ENCODE data around the gene CCDC78.

DNA sequence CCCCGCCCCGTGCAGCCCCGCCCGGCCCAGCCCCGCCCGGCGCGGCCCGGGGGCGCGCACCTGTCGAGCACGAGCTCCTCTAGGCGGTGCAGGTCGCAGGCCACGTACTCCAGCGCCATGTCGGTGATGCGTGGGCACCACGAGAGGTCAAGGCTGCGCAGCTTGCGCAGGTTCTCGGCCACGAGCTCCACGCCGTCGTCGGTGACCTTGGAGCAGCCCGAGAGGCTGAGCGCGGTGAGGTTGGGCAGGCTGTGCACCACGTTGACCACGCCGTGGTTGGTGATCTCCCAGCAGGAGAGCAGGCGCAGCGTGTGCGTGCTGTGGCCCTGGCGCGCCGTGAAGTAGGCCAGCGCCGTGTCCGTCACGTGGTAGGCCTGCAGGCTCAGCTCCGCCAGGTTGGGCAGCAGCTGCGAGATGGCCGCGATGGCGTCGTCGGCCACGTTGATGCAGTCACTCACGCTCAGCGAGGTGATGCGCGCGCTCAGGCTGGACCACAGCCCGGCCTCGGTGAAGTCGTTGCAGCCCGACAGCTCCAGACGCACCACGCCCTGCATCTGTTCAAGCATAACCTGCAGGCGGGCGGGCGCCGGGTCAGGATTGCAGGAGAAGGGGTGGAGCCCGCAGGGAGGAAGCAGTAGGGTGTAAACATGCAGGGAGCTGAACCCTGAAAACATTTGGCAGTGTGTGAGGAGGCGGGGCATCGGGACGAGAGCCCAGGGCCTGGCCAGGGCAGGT, 30.7 kb downstream of the CCDC78 start:
- TF ChIP-seq EP300 (conservative IDR thresholded peaks at IDR 0.05; ENCODE audit: poor library complexity, severe bottlenecking) (no peak), EZH2 (IDR thresholded peaks at IDR 0.05; ENCODE audit: borderline replicate concordance, insufficient read depth, low read length, poor library complexity, severe bottlenecking) (no peak), POLR2AphosphoS5 (IDR thresholded peaks at IDR 0.05) (no peak), TAF1 (IDR thresholded peaks at IDR 0.05; ENCODE audit: low read depth) (no peak), MXI1 (conservative IDR thresholded peaks at IDR 0.05; ENCODE audit: poor library complexity, severe bottlenecking) (no peak), RAD21 (conservative IDR thresholded peaks at IDR 0.05) (no peak), SMC3 (conservative IDR thresholded peaks at IDR 0.05; ENCODE audit: poor library complexity) (no peak)
- TF ChIP-seq, protein P1, sequence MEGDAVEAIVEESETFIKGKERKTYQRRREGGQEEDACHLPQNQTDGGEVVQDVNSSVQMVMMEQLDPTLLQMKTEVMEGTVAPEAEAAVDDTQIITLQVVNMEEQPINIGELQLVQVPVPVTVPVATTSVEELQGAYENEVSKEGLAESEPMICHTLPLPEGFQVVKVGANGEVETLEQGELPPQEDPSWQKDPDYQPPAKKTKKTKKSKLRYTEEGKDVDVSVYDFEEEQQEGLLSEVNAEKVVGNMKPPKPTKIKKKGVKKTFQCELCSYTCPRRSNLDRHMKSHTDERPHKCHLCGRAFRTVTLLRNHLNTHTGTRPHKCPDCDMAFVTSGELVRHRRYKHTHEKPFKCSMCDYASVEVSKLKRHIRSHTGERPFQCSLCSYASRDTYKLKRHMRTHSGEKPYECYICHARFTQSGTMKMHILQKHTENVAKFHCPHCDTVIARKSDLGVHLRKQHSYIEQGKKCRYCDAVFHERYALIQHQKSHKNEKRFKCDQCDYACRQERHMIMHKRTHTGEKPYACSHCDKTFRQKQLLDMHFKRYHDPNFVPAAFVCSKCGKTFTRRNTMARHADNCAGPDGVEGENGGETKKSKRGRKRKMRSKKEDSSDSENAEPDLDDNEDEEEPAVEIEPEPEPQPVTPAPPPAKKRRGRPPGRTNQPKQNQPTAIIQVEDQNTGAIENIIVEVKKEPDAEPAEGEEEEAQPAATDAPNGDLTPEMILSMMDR (IDR thresholded peaks at IDR 0.05; ENCODE audit: poor library complexity, severe bottlenecking): no peak

Data from neural cell (in vitro differentiated cells).